Nephron (organoid): Measurements from ENCODE around the gene SEC14L3.

Experiments used
- H3K27ac Mint-ChIP-seq, 3 experiments: 2 replicates each; pipeline ENCODE4 v1.8.0; 2020; ENCODE audit warnings: mixed read lengths in 3 of 3, mild to moderate bottlenecking in 2 of 3, moderate library complexity in 1 of 3
- H3K27me3 Mint-ChIP-seq: 2 replicates; pipeline ENCODE4 v1.8.0; 2021; ENCODE audit warnings: low read depth, mild to moderate bottlenecking, moderate library complexity, mixed read lengths
- H3K36me3 Mint-ChIP-seq: 2 replicates; pipeline ENCODE4 v1.8.0; 2020; ENCODE audit warnings: low read depth, mixed read lengths
- H3K4me1 Mint-ChIP-seq: 2 replicates; pipeline ENCODE4 v1.8.0; 2020; ENCODE audit warnings: mixed read lengths
- H3K4me3 Mint-ChIP-seq, 3 experiments: 2 replicates each; pipeline ENCODE4 v1.8.0; 2020; ENCODE audit warnings: mild to moderate bottlenecking in 3 of 3, mixed read lengths in 3 of 3, moderate library complexity in 2 of 3
- H3K9me3 Mint-ChIP-seq: 2 replicates; pipeline ENCODE4 v1.8.0; 2020; ENCODE audit warnings: mixed read lengths
- CTCF ChIP-seq, 3 experiments: fragments of 200-600 bp; sonication (generic); IDR thresholded peaks; one replicate each; pipeline ENCODE4 v1.5.0; 2021; ENCODE audit warnings: antibody characterized with exemption in 3 of 3; ENCODE audit not compliant: unreplicated experiment in 3 of 3

SEC14L3 gene

GRCh38 chr22:30483169-30483568 is 11.4 kb upstream of the SEC14L3 start:
- Mint-ChIP-seq H3K4me1 (no peaks in the 10 kb centered on the region), H3K4me3 (no peak overlapping the region), H3K36me3 (no peaks in the 10 kb centered on the region), H3K27ac (no peak overlapping the region), H3K9me3 (peaks cover 7% of the 10 kb centered on the region), H3K27me3 (peaks cover 8% of the 10 kb centered on the region)
- no peak for TF ChIP-seq CTCF (IDR thresholded peaks at IDR 0.05; ENCODE audit: unreplicated experiment in 3 of 3)

GRCh38 chr22:30481711-30482110 is 9.9 kb upstream of the SEC14L3 start:
- Mint-ChIP-seq H3K9me3 (peaks cover 7% of the 10 kb centered on the region), H3K36me3 (no peaks in the 10 kb centered on the region), H3K4me3 (no peak overlapping the region), H3K27me3 (peaks cover 13% of the 10 kb centered on the region), H3K4me1 (no peaks in the 10 kb centered on the region), H3K27ac (no peak overlapping the region)
- TF ChIP-seq CTCF (IDR thresholded peaks at IDR 0.05; ENCODE audit: unreplicated experiment in 3 of 3), result no peak

GRCh38 chr22:30479981-30480380 is 8.2 kb upstream of the SEC14L3 start:
- Mint-ChIP-seq H3K36me3 (no peaks in the 10 kb centered on the region), H3K4me3 (no peak overlapping the region), H3K9me3 (peaks cover 7% of the 10 kb centered on the region), H3K4me1 (no peaks in the 10 kb centered on the region), H3K27ac (no peak overlapping the region), H3K27me3 (peaks cover 13% of the 10 kb centered on the region)
- TF ChIP-seq CTCF (IDR thresholded peaks at IDR 0.05; ENCODE audit: unreplicated experiment in 3 of 3), result no peak

- no peak for TF ChIP-seq CTCF (IDR thresholded peaks at IDR 0.05; ENCODE audit: unreplicated experiment in 3 of 3)
- Mint-ChIP-seq H3K4me3 (no peak overlapping the region), H3K27me3 (peaks cover 28% of the 10 kb centered on the region), H3K27ac (no peak overlapping the region), H3K4me1 (no peaks in the 10 kb centered on the region), H3K36me3 (no peaks in the 10 kb centered on the region), H3K9me3 (no peaks in the 10 kb centered on the region)
Measured at GRCh38 chr22:30474683-30475424, 3.0 kb upstream of the SEC14L3 start.

GRCh38 chr22:30474121-30474520 is 2.3 kb upstream of the SEC14L3 start:
- H3K27ac Mint-ChIP-seq, result no peak overlapping the region
- no peak for TF ChIP-seq CTCF (IDR thresholded peaks at IDR 0.05; ENCODE audit: unreplicated experiment in 3 of 3)
- no peaks in the 10 kb centered on the region for H3K4me1 Mint-ChIP-seq
- H3K9me3 Mint-ChIP-seq, result no peaks in the 10 kb centered on the region
- H3K4me3 Mint-ChIP-seq, result no peak overlapping the region
- H3K27me3 Mint-ChIP-seq, result peaks cover 30% of the 10 kb centered on the region
- H3K36me3 Mint-ChIP-seq, result no peaks in the 10 kb centered on the region
